ENCODE data around the gene UNC5CL.

UNC5CL gene, protein sequence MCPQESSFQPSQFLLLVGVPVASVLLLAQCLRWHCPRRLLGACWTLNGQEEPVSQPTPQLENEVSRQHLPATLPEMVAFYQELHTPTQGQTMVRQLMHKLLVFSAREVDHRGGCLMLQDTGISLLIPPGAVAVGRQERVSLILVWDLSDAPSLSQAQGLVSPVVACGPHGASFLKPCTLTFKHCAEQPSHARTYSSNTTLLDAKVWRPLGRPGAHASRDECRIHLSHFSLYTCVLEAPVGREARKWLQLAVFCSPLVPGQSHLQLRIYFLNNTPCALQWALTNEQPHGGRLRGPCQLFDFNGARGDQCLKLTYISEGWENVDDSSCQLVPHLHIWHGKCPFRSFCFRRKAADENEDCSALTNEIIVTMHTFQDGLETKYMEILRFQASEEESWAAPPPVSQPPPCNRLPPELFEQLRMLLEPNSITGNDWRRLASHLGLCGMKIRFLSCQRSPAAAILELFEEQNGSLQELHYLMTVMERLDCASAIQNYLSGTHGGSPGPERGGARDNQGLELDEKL

DNA sequence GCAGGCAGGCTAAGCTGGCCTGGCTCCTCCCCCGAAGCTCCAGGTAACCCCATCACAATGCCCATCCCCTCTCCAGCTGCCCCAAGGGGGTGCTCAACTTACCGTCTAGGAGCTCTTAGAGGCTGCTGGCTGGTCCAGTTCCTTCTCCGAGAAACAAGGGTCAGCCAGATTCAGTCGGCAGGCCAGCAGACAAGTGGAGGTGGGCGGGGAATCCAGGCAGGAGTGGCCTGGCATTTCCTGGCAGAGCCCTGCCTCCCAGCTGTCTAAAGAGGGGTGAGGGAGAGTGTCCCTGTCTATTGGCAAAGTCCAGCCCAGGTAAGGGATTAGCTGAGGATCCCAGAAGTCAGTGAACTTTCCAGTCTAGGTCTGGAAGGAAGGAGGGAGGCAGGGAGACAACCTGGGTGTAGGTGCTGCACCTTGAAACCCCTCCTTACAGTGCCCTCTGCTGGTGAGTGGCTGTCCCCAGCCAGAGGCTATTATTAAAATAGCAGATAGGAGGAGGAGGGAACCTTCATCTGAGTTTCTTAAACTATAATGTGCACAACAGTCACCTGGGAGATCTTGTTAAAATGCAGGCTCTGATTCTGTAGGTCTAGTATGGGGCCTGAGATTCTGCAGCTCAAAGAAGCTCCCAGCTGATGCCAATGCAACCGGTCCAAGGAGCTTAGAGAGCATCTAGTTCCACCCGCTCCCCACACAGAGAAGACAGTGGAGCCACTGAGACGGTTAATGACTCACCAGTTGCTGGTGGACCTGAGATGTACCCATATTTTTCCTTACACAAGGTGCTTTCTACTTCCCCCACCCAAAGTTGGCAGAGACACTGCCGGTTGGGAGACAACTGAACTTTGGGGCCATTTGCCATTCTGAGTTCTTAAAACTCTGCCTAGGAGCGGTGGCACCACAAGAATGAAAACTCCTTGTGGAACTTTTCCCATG is at the start of gene UNC5CL:
Gene UNC5CL, minus strand, starts transcription at position 162 of the 939 bp plus-strand sequence. CDS start 4,147 bp downstream, outside the sequence.
- DNase-seq (ENCODE audit: low read depth in 2 of 2): peak in 1 of 2 donors; percentile 32

DNA sequence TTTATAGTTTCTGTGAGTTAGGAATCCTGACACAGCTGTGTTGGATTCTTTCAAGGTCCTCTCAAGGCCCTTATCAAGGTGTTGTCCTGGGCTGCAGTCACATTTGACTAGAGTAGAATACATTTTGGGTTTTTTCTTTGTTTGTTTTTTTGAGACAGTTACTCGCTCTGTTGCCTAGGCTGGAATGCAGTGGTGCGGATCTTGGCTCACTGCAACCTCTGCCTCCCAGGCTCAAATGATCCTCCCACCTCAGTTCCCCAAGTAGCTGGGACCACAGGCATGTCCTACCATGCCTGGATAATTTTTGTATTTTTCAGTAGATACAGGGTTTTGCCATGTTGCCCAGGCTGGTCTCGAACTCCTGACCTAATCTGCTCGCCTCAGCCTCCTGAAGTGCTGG is 49.4 kb upstream of the UNC5CL start:
- DNase-seq (ENCODE audit: low read depth in 2 of 2): no peak

DNA sequence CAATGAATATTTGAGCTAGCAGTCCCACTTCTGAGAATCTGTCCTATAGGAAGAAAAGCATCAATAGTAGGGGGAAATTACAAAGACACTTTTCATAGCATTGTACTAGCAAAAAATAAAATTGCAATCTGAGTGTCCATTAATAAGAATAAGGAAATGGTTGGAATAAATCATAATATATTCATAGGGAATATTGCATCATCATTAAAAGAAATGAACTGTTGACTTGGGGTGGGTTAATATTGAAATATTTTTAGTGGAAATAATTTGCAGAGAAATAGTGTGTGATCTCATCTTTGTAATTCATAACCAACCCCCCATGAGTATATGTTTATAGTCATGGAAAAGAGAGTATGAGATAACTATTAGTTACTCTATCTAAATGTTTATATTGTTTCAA is 46.2 kb upstream of the UNC5CL start:
- no peak for DNase-seq (ENCODE audit: low read depth in 2 of 2)

DNA sequence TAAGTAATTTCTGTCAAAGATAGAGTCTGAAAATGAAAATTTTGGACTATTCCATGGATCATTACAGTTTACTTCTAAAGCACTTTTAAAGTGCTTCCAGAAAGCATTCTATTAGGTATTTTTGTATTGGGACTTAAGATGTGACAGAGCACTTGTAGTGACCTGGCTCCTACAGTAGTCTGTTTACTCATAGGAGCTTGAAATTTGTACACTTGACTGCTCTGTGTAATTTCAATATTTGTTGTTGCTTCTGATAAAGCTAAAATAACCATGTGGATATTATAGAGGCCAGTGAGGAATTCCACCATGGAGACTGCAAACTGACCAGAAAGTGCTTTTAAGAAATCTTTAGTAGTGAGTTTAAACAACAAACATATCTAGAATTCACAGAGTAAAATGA is 44.1 kb upstream of the UNC5CL start:
- no peak for DNase-seq (ENCODE audit: low read depth in 2 of 2)

DNA sequence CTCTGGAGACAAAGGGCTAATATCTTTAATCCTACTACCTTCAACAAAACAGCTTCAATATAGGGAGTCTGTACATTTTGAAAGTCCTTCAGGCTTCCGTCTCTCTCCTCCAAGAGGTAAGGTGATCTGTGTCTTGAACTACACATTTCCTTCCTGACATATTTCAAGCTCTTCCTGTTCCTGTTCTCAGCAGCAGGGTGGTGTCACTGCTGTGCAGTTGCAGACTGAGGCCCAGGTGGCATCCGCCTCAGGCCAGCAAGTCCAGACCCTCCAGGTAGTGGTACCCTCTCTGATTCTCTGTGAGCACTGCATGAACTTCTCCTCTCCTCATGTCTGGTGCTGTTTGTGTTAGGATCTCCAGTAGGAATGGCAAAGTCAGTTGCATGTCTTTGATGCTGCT is 41.6 kb upstream of the UNC5CL start:
- DNase-seq (ENCODE audit: low read depth in 2 of 2): no peak

DNA sequence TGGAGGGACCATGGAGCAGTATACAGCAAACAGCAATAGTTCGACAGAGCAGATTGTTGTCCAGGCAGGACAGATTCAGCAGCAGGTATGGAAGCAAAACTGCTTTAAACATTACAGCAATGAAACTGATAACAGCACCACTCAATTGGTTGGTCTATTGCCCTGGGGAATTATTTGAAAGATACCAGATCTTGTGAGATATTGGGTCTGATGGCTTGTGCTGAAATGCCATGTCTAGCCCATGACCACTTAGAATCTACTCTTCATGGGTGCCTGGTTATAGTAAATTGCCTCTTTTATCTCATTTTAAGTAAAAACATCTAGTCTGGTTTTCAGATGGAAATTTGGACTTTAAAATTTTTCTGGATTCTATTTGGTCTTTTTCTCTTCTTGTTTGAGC is 40.1 kb upstream of the UNC5CL start:
- DNase-seq (ENCODE audit: low read depth in 2 of 2): no peak

DNA sequence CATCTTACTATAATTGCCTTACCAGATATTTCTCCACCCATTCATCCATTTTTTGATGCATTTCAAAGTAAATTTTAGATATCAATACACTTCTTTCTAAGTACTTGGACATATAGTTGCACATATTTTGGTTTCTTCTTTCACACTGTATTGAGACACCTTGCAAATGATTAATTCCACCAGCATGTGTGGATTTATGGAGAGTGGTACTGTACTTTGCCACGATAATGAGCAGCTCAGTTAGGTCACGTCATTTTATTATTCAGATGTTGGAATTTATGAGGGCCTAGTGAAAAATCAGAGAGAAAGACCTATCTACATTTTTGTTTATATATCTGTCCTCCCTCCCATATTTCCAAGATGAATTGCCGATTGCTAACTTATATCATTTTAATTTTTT is 39.1 kb upstream of the UNC5CL start:
- DNase-seq (ENCODE audit: low read depth in 2 of 2): no peak

DNA sequence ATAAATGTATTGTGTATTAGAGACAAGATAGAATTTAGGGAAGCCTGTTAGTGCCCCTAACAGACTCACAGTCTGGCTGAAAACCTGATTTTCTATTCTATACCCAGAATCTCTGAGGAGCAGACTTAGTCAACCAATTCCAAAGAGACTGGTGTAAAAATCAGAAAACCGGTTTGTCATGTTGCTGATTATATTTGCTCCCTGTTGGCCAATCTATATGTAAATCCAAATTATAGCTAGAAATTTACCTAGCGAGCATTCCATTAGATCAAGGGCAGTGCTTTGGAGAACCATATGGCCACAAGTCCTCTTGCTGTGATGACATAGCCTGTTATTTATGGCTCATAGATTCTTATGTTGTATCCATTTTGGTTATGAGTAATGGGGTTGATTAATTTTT is 38.5 kb upstream of the UNC5CL start:
- no peak for DNase-seq (ENCODE audit: low read depth in 2 of 2)

DNA sequence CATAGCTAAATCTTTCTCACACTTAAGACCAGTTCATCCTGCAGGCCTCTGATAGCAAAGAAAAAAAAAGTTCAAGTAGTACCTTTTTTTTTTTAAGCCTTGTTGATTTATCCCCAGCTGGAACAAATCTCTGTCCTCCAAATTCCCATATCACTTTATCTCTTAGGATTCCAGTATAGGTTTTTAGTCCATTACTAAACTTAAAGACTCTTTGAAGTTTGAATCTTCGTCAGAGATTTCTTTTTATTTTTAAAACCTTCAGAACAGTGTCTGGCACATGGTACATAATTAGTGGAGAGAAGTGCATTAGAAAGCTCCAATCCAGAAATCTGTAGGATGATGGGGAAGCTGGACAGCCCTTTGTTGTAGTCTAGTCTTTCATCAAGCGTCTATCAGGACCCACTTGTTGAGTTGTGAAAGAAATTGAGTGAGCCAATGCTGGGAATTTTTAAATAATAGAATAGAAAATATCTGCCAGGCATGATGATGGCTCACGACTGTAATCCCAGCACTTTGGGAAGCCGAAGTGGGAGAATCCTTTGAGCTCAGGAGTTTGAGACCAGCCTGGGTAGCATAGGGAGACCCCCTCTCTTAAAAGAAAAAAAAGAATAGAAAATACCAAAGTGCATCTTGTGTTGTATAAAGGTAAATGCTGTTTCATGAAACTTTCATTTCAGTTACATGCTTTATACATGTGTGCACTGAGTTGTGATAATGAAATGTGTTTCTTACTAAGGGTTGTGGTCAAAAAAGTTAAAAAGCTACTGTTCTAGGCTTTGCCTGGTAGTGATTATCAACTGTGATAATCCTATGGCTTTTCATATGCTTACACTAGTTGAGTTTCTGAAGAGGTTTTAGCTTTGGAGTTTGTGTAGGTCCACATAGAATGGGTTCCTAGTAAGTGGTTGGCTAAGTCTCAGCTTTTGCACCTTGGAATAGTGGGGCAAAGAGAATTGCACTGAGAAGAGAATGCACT is 36.9 kb upstream of the UNC5CL start:
- DNase-seq (ENCODE audit: low read depth in 2 of 2): no peak

DNA sequence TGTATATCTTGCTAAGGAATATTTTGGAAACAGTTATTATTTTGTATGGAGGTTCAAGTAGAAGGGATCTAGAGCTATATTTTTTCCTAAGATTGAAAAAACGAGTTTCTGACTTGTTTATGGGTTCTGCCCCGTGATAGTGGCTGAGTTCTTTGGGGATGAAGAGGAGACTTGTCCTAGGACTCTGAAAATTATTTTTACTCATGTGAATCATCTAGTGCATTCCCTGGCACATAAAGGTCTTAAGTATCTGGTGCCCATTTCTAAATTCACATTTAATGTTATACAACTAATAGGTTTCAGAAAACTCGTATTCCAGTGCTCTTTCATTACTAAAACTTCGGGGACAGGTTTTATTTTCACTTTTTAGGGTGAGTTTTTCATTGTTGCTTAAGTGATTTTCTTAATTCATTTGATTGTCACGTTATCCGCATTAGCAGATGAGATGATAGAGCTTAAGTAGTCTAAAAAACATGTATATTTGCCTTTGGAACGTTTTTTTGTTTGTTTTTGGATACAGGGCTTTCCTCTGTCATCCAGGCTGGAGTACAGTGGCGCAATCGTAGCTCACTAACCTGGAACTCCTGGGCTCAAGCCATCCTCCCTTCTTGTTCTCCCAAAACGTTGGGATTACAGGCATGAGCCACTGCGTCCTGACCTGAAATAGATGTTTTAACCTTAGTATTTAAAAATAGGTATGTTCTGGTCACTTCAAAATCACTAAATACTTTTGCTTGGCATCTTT is 35.8 kb upstream of the UNC5CL start:
- DNase-seq (ENCODE audit: low read depth in 2 of 2): no peak

DNA sequence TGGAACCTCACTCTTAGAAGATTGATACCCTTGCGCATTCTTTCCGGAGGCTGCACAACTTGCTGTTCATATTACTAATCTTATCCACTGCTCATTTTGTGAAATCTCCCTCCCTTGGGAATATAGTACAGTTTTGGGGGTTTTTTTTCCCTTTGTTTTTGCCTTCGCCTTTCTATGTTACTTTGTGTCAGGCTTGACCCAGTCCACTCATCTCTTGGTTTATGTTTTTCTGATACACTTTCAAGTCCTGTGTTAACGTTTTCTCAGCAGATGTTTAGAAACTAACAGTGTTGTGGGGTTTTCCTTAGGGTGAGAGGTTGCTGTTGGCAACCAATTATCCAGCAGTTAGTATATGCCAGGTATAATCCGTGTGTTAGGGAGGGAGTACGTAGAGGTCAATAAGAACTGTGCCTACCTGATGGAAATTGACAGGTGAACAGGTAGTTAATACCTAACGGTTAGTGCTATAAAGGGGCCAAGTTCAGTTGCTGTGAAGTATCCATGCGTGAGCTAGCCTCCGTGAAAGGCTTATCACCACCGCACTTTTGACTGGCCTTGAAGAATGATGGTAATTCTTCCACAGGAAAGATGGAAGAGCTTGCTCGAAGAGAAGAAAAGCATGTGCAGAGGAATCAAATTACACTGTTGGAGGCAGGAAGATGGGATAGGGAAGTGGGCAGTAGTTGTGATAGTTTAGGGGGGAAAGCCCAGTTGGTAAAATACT is 35.1 kb upstream of the UNC5CL start:
- no peak for DNase-seq (ENCODE audit: low read depth in 2 of 2)

DNA sequence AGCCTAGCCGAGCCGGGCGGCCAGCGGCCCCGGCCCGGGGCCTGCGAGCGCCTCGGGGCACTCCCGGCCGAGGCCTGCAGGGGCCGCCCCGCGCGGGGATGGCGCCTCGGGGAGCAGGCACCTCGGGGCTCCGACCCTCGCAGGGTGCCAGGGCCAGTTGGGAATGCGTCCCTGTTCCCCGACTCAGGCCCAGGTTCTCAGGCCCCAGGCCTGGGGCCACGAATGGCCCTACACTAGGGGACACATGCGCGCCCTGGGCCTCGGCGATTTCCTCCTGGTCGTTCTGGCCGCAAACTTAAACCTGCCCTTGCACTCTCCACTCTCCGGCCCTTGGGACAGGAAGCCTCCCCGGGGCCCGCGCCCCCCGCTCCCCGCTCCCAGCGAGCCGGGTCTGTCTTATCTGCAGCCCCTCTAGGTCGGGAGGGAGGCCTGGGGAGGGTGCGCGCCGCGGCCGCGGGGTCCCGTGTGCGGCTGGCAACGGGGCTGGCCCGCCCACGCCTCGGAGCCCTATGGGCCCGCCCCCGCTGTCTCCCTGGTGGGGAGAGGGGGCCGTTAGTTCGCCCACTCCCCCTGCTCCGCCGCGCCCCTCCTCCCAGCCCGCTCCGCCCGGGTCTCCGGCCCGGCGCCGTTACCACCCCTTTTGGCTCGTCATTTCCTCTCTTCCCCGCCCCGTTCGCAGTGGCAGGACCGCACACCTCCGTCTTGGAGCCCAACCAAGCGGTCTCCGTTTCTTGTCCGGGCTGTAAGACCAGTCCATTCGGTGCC is 34.4 kb upstream of the UNC5CL start:
- DNase-seq (ENCODE audit: low read depth in 2 of 2): peak; percentile 55 to 61

DNA sequence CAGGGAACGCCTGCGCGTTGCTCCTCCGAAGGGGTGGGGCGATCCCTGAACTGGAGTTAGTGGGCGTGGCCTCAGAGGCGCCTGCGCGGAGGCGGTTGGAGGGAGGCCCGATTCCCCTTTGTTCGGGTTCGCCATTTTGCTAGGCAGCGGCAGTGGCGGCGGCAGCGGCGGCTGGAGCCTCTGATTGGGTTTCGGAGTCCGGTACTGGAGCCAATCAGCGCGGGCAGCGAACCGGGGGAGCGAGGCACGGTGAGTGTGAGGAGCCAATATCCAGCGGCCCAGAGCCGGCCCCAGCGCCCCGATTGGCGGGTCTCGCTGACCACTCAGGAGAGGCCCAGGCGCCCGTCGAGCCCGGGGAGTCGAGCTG is 33.8 kb upstream of the UNC5CL start, which contains the start of gene NFYA:
Gene NFYA, plus strand, starts transcription at position 139 of the 367 bp plus-strand sequence. CDS start 6,116 bp downstream, outside the sequence.
- DNase-seq (ENCODE audit: low read depth in 2 of 2): peak; percentile 99 to 100

DNA sequence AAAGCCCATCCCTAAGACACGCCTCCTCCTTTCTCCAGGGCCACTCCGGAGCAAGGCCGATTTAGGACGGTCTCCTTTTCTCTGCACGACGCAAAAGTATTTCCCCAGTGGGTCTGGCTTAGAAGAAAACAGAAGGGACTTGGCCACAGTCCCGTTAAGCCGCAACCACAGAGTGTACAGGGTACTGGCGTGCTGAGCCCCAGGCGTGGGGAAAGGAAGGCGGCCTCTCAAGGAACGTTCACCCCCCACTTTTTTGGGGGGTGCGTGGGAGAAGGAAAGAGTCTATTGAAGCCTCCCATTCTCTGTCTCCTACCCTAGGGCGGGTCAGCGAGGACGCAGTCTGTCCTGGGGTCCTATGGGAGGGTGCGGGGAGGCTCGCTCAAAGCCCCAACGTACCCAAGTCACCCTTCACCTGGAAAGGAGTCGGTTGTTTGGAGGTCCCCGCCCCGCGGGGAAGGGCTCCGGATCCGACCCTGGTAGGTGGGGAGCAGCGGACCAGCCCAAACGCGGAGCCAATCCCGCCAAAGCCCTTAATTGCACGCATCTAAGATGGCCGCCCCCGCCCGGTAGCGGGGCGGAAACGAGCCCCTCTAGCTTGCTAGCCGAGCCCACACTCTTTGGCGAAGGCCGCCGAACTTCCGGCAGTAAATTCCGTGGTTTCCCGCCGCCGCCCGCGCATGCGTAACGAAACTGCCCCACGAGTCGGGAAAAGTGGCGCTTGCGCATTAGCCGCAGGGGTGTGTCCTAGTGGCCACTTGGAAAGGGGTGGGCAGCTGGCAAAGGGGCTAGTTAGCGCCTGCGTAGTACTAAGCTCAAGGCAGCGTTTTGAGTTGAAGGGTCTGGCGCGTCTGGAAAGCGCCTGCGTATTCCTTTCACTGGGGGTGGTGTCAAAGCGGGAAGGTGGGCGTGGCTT is 33.2 kb upstream of the UNC5CL start, which contains the start of gene OARD1:
Gene OARD1, minus strand, starts transcription at position 434 of the 913 bp plus-strand sequence. CDS start 722 bp downstream, outside the sequence.
- DNase-seq (ENCODE audit: low read depth in 2 of 2): peak; percentile 98 to 99

DNA sequence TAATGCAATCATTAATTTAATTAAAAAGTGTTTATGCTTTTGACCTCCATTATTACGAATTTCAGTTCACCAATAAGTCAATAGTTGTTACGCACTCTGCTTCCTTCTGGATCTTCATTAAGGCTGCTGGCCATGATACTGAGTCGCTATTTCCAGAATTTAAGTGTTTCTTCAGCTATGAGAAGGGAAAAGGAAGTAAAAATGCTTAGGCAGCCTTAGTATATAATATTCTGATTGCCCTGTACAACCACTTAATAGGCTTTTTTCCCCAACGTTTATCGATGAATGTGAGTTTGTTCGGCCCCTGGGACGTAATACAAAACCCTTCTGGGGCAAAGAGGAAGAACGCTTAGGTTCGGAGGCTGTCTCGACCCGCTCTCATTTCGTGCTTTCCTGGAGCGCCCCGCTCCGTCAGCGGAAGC is 32.5 kb upstream of the UNC5CL start:
- peak in 1 of 2 donors; percentile 29 for DNase-seq (ENCODE audit: low read depth in 2 of 2)

DNA sequence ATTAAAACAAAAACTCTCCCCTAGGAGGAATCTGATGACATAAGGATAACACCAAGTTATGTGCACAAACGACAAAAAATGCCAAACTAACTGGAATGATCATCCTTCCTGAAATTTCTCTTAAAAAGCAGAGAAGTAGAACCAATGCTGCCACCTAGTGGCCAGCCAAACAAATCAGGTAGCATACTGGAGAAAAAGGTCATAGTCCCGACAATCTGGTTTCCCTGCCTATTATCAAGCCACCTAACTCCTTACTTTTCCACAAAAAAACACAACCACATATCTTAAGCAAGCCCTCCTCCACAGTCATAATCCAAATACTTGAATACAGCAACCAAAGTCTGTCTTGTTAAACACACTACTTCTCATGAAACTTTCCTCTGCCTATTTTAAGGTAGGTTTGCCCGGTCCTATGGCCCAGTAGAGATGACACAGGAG is 27.9 kb upstream of the UNC5CL start:
- peak; percentile 24 to 39 for DNase-seq (ENCODE audit: low read depth in 2 of 2)

DNA sequence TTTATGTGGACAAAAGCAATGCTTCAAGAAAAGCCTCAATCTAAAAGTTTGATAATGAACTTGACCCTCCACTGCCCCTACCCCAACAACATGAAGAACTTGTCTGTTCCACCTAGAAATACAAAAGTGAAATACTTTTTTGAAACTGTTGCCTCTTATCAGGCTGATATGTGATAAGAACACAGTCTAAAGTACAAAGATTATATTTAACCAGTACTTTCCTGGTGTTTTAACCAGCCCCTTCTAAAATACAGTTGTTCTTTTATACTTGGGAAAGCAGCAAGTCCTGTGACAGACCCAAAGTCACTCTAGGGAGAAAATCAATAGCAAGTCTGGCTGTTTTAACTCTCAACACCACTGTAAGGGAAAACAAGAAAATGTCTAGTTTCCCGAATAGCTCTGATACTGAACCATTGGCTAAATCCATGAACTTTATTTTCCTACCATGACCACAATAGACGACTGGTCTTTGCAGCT is 26.6 kb upstream of the UNC5CL start:
- DNase-seq (ENCODE audit: low read depth in 2 of 2): no peak
